UCSD-AML1 (cell line): ENCODE results near the gene ZNF605.
"Not testable (repeated sequence)": the region's sequence is repeated elsewhere in the genome, so short reads cannot be mapped to it uniquely, and the experiment has no call there.

ENCODE experiments used
- DNase-seq: peaks from one replicate; lab custom pipeline; 2025; ENCODE audit not compliant: unreplicated experiment; lab: John Stamatoyannopoulos, UW

ZNF605 gene

GRCh38 chr12:132949936-132950837 is 5.9 kb downstream of the ZNF605 start:
- no peak for DNase-seq

- no peak for DNase-seq
Measured at GRCh38 chr12:132948146-132949066, 7.7 kb downstream of the ZNF605 start.

- no peak for DNase-seq
Measured at GRCh38 chr12:132946246-132946820, 9.8 kb downstream of the ZNF605 start.

- DNase-seq, result no peak
Measured at GRCh38 chr12:132945806-132946205, 10.3 kb downstream of the ZNF605 start.

- DNase-seq, result no peak
Measured at GRCh38 chr12:132942611-132943010, 13.5 kb downstream of the ZNF605 start.

GRCh38 chr12:132941336-132941954 is 14.7 kb downstream of the ZNF605 start:
- no peak for DNase-seq

GRCh38 chr12:132940071-132940719 is 15.9 kb downstream of the ZNF605 start:
- no peak for DNase-seq

GRCh38 chr12:132938807-132939206 is 17.3 kb downstream of the ZNF605 start:
- DNase-seq, result not testable (repeated sequence)

GRCh38 chr12:132937476-132937875 is 18.6 kb downstream of the ZNF605 start:
- no peak for DNase-seq

GRCh38 chr12:132936921-132937320 is 19.2 kb downstream of the ZNF605 start:
- DNase-seq, result not testable (repeated sequence)

- DNase-seq, result no peak
Measured at GRCh38 chr12:132936163-132936562, 19.9 kb downstream of the ZNF605 start.

- DNase-seq, result no peak
Measured at GRCh38 chr12:132926415-132926833, 29.7 kb downstream of the ZNF605 start.

GRCh38 chr12:132925597-132926414 is 30.3 kb downstream of the ZNF605 start:
- DNase-seq, result no peak

GRCh38 chr12:132924356-132924755 is 31.8 kb downstream of the ZNF605 start:
- no peak for DNase-seq

- DNase-seq, result no peak
Measured at GRCh38 chr12:132923356-132923909, 32.7 kb downstream of the ZNF605 start.

- DNase-seq, result no peak
Measured at GRCh38 chr12:132922676-132923075, 33.4 kb downstream of the ZNF605 start.

GRCh38 chr12:132921685-132922084 is 34.4 kb downstream of the ZNF605 start:
- DNase-seq, result no peak

- DNase-seq, result no peak
Measured at GRCh38 chr12:132918680-132919079, 37.4 kb downstream of the ZNF605 start.

- no peak for DNase-seq
Measured at GRCh38 chr12:132909030-132909368, 47.1 kb downstream of the ZNF605 start.
